GM23248 (cell line): ENCODE measurements around the gene SRCIN1. TPM values are rescaled to one million over a fixed set of nuclear protein-coding genes. Genes with fewer than 3 reads are reported as not detected.
"Not testable (repeated sequence)": the region's sequence is repeated elsewhere in the genome, so short reads cannot be mapped to it uniquely, and the experiment has no call there.

Experiments used
- DNase-seq: peaks from one replicate; pipeline ENCODE4 v3.0.0-alpha.2; 2015
- H2AFZ ChIP-seq: fragments of 200-600 bp; sonication (generic); 2 replicates; pipeline ENCODE4 v1.6.1; 2016; ENCODE audit warnings: antibody characterized with exemption
- H3F3A ChIP-seq: fragments of 200-600 bp; sonication (generic); 2 replicates; pipeline ENCODE4 v1.6.1; 2016; ENCODE audit warnings: mild to moderate bottlenecking, antibody characterized with exemption, mixed run types; ENCODE audit not compliant: insufficient read depth
- H3K27ac ChIP-seq: fragments of 200-600 bp; sonication (generic); 2 replicates; pipeline ENCODE4 v1.5.1; 2016; ENCODE audit warnings: mild to moderate bottlenecking
- H3K27me3 ChIP-seq: fragments of 200-600 bp; sonication (generic); replicated peaks from 2 replicates; pipeline ENCODE4 v1.6.1; 2016; ENCODE audit warnings: mild to moderate bottlenecking; ENCODE audit not compliant: insufficient read depth
- H3K36me3 ChIP-seq: fragments of 200-600 bp; sonication (generic); 2 replicates; pipeline ENCODE4 v1.6.1; 2016; ENCODE audit warnings: low read depth, mild to moderate bottlenecking
- H3K4me1 ChIP-seq: fragments of 200-600 bp; sonication (generic); 2 replicates; pipeline ENCODE4 v1.6.1; 2016; ENCODE audit warnings: mild to moderate bottlenecking; ENCODE audit not compliant: insufficient read depth
- H3K4me2 ChIP-seq: fragments of 200-600 bp; sonication (generic); one replicate; pipeline ENCODE4 v1.6.1; 2016; ENCODE audit warnings: mild to moderate bottlenecking; ENCODE audit not compliant: unreplicated experiment
- H3K4me3 ChIP-seq: fragments of 200-600 bp; sonication (generic); 2 replicates; pipeline ENCODE4 v1.5.1; 2016; ENCODE audit warnings: mild to moderate bottlenecking
- H3K79me2 ChIP-seq: fragments of 200-600 bp; sonication (generic); 2 replicates; pipeline ENCODE4 v1.6.1; 2016; ENCODE audit warnings: mild to moderate bottlenecking; ENCODE audit not compliant: insufficient read depth
- H3K9ac ChIP-seq: fragments of 200-600 bp; sonication (generic); 2 replicates; pipeline ENCODE4 v1.6.1; 2016; ENCODE audit warnings: mild to moderate bottlenecking
- H3K9me2 ChIP-seq: fragments of 200-600 bp; sonication (generic); 2 replicates; pipeline ENCODE4 v1.6.1; 2016; ENCODE audit warnings: mixed run types, mild to moderate bottlenecking, moderate library complexity; ENCODE audit not compliant: insufficient read depth
- H3K9me3 ChIP-seq: fragments of 200-600 bp; sonication (generic); one replicate; pipeline ENCODE4 v1.6.1; 2017; ENCODE audit warnings: low read depth
- H4K20me1 ChIP-seq: fragments of 200-600 bp; sonication (generic); 2 replicates; pipeline ENCODE4 v1.6.0; 2016; ENCODE audit not compliant: insufficient read depth
- EZH2 ChIP-seq: fragments of 200-600 bp; sonication (generic); IDR thresholded peaks from 2 replicates; pipeline ENCODE4 v1.6.1; 2018; ENCODE audit warnings: antibody characterized with exemption, mild to moderate bottlenecking; ENCODE audit not compliant: insufficient read depth, poor library complexity, severe bottlenecking
- EZH2phosphoT487 ChIP-seq: fragments of 200-600 bp; sonication (generic); IDR thresholded peaks from 2 replicates; pipeline ENCODE4 v1.6.1; 2018; ENCODE audit warnings: antibody characterized with exemption, moderate library complexity, mild to moderate bottlenecking, low read depth; ENCODE audit not compliant: insufficient read depth
- WGBS, 2 experiments: methylation state at CpG; one replicate each; pipeline ENCODE4 v1.1.6; 2015 to 2017; ENCODE audit warnings: low lambda C conversion rate in 2 of 2, low coverage in 1 of 2; ENCODE audit errors: missing lambda C conversion rate in 2 of 2; 5-methylcytosine and 5-hydroxymethylcytosine counted together
- in situ Hi-C: fragments of 300-500 bp; cut with MboI; formaldehyde crosslinking; loops from 2 replicates; pipeline ENCODE4 v1.15.0; 2020
- polyA plus RNA-seq: library from polyadenylated mRNA; unstranded; fragments of >200 nt; fragmentation: Nextera tagmentation; extraction: Ambion mirVana; gene quantifications from 2 replicates; pipeline ENCODE4 v1.2.1, GENCODE V29; 2016
- total RNA-seq: library from RNA; depleted of rRNA; stranded (reverse); fragments of >200 nt; shearing (Covaris generic); gene quantifications from 2 replicates; pipeline ENCODE4 v1.2.3, GENCODE V29; 2014

SRCIN1 gene
- total and polyA plus RNA-seq, 2 experiments from 2014 or later: not detected

DNA sequence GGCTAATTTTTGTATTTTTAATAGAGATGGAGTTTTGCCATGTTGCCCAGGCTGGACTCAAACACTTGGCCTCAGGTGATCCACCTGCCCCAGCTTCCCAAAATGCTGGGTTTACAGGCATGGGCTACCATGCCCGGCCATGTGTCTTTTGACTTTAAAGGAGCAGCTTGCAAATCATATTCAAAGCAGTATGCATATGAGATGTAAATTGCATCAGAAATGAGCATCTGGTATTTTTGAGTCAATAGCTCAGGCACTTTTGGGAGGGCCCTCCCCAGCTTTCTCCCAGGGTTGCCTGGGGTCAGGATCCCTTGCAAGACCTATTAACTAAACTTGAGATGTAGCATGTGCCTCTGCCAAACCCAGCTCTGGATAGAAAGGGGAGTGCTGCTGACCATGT, 47.5 kb upstream of the SRCIN1 start:
- Histone ChIP-seq H3K4me2 (no peak overlapping the region), H3K9me2 (no peaks in the 10 kb centered on the region), H3K36me3 (no peaks in the 10 kb centered on the region), H3K4me3 (no peak overlapping the region), H3F3A (no peaks in the 10 kb centered on the region), H3K79me2 (no peaks in the 10 kb centered on the region), H3K9me3 (no peaks in the 10 kb centered on the region), H4K20me1 (no peaks in the 10 kb centered on the region), H2AFZ (no peak overlapping the region), H3K27ac (no peak overlapping the region), H3K9ac (no peak overlapping the region), H3K4me1 (no peaks in the 10 kb centered on the region), H3K27me3 (peaks cover 27% of the 10 kb centered on the region)
- 83 to 100% methylated on average over 1 of the region's 1 CpG for WGBS, 2 experiments
- in situ Hi-C loops: no loop called here
- no peak for DNase-seq
- no peak for TF ChIP-seq EZH2
- no peak for TF ChIP-seq EZH2phosphoT487

DNA sequence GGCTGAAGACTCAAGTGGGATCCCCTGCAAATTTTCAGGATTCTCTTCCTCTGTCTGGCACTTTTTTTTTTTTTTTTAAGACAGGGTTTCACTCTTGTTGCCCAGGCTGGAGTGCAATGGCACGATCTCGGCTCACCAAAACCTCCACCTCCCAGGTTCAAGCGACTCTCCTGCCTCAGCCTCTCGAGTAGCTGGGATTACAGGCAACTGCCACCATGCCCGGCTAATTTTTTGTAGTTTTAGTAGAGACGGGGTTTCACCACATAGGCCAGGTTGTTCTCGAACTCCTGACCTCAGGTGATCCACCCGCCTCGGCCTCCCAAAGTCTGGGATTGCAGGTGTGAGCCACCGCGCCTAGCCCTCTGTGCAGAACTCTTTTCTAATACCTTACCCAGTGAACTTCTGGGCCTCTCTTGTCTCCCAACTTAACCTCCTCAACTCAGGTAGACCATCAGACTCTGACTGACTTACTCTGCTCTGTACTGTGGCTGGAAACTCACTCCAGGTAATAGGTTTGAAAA, 45.0 kb upstream of the SRCIN1 start:
- H2AFZ ChIP-seq, in situ Hi-C loops: not testable (repeated sequence)
- WGBS, 2 experiments: 70 to 77% methylated on average over 10 to 11 of the region's 11 CpGs

DNA sequence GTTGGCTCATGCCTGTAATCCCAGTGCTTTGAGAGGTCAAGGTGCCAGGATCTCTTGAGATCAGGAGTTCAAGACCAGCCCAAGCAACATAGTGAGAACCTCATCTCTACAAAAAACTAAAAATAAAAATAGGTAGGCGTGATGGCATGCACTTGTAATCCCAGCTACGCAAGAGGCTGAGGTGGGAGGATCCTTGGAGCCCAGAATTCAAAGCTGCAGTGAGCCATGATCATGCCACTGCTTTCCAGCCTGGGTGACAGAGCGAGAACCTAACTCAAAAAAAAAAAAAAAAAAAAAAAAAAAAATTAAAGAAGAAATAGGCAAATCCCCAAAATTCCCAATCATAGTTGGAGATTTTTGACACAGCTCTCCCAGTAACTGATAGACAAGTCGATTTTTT, 32.2 kb upstream of the SRCIN1 start:
- H3K27me3 ChIP-seq: no peaks in the 10 kb centered on the region
- H3K27ac ChIP-seq: no peak overlapping the region
- H2AFZ ChIP-seq: no peak overlapping the region
- H3K9ac ChIP-seq: no peak overlapping the region
- H3K4me3 ChIP-seq: no peak overlapping the region
- H4K20me1 ChIP-seq: no peaks in the 10 kb centered on the region
- no peak for DNase-seq
- TF ChIP-seq EZH2phosphoT487 (no peak), EZH2 (no peak)
- no peaks in the 10 kb centered on the region for H3K36me3 ChIP-seq
- no peak overlapping the region for H3K4me2 ChIP-seq
- H3K9me2 ChIP-seq: no peaks in the 10 kb centered on the region
- 51 to 56% methylated on average over 4 of the region's 4 CpGs for WGBS, 2 experiments
- H3F3A ChIP-seq: no peaks in the 10 kb centered on the region
- in situ Hi-C loops: no loop called here
- H3K79me2 ChIP-seq: no peaks in the 10 kb centered on the region
- H3K9me3 ChIP-seq: no peaks in the 10 kb centered on the region
- H3K4me1 ChIP-seq: no peaks in the 10 kb centered on the region

More for the DNA sequence above, 45.0 kb upstream of the SRCIN1 start:
- not testable (repeated sequence) for DNase-seq, H3K9ac ChIP-seq, H3K36me3 ChIP-seq, H3K9me2 ChIP-seq, H3K9me3 ChIP-seq, H3F3A ChIP-seq, H3K4me3 ChIP-seq, H3K4me2 ChIP-seq, H3K27ac ChIP-seq, H4K20me1 ChIP-seq, H3K4me1 ChIP-seq, H3K79me2 ChIP-seq
- H3K27me3 ChIP-seq: peaks cover 29% of the 10 kb centered on the region

DNA sequence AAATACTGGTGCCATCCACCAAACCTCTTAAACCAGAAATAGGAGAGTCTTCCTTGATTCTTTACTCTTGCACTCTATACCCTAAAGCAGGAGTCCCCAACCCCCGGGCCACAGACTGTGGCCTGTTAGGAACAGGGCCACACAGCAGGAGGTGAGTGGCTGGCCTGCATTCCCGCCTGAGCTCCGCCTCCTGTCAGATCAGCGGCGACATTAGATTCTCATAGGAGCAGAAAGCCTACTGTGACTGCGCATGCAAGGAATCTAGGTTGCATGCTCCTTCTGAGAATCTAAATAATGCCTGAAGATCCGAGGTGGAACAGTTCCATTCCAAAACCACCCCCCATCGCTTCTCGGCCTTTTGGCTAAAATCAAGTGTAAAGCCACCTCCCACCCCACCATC, 30.3 kb upstream of the SRCIN1 start:
- H3K4me3 ChIP-seq: no peak overlapping the region
- no peak for TF ChIP-seq EZH2phosphoT487
- no peak for TF ChIP-seq EZH2
- H2AFZ ChIP-seq: no peak overlapping the region
- H3K27ac ChIP-seq: no peak overlapping the region
- 52 to 56% methylated on average over 9 of the region's 9 CpGs for WGBS, 2 experiments
- H4K20me1 ChIP-seq: no peaks in the 10 kb centered on the region
- no peaks in the 10 kb centered on the region for H3K9me3 ChIP-seq
- H3K79me2 ChIP-seq: no peaks in the 10 kb centered on the region
- H3K9ac ChIP-seq: no peak overlapping the region
- H3K27me3 ChIP-seq: no peaks in the 10 kb centered on the region
- DNase-seq: no peak
- no peaks in the 10 kb centered on the region for H3F3A ChIP-seq
- H3K9me2 ChIP-seq: no peaks in the 10 kb centered on the region
- no peaks in the 10 kb centered on the region for H3K36me3 ChIP-seq
- no peak overlapping the region for H3K4me2 ChIP-seq
- in situ Hi-C loops: no loop called here
- H3K4me1 ChIP-seq: no peaks in the 10 kb centered on the region

DNA sequence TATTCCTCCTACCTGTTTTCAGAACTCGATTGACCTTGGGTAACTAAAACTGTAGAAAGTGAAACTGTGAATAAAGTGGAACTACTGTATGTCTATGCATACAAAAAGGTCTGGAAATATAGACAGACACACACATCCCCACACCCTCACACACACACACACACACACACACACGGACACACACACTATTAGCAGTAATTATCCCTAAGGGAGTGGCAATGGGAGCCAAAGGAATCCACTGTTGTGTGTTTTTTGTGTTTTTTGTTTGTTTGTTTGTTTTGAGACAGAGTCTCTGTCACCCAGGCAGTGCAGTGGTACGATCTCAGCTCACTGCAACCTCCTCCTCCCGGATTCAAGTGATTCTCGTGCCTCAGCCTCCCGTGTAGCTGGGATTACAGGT, 26.6 kb upstream of the SRCIN1 start:
- TF ChIP-seq EZH2phosphoT487: no peak
- DNase-seq: no peak
- H3K4me3 ChIP-seq: no peak overlapping the region
- H3F3A ChIP-seq: no peaks in the 10 kb centered on the region
- no peak overlapping the region for H3K27ac ChIP-seq
- no peaks in the 10 kb centered on the region for H3K9me2 ChIP-seq
- H3K9ac ChIP-seq: no peak overlapping the region
- H3K9me3 ChIP-seq: no peaks in the 10 kb centered on the region
- no peaks in the 10 kb centered on the region for H3K4me1 ChIP-seq
- in situ Hi-C loops: no loop called here
- no peaks in the 10 kb centered on the region for H3K27me3 ChIP-seq
- H4K20me1 ChIP-seq: no peaks in the 10 kb centered on the region
- H2AFZ ChIP-seq: no peak overlapping the region
- H3K79me2 ChIP-seq: no peaks in the 10 kb centered on the region
- no peak overlapping the region for H3K4me2 ChIP-seq
- no peaks in the 10 kb centered on the region for H3K36me3 ChIP-seq
- 86% methylated on average over 6 of the region's 6 CpGs for WGBS, 2 experiments
